Smooth muscle cell (in vitro differentiated cells): ENCODE measurements around the gene TOMM34. TPM values are rescaled to one million over a fixed set of nuclear protein-coding genes. Genes with fewer than 3 reads are reported as not detected.

ENCODE experiments used
- DNase-seq: peaks from one replicate; lab custom pipeline; 2025; ENCODE audit not compliant: unreplicated experiment; lab: John Stamatoyannopoulos, UW
- H2AFZ ChIP-seq: fragments of 200-600 bp; sonication (generic); 2 replicates; pipeline ENCODE4 v1.6.0; 2016; ENCODE audit warnings: antibody characterized with exemption, low read depth, mild to moderate bottlenecking
- H3F3A ChIP-seq: fragments of 200-600 bp; sonication (generic); 2 replicates; pipeline ENCODE4 v1.6.0; 2017; ENCODE audit warnings: antibody characterized with exemption, low read depth
- H3K27ac ChIP-seq: fragments of 200-600 bp; sonication (generic); 2 replicates; pipeline ENCODE4 v1.5.1; 2016; ENCODE audit warnings: low read depth, mild to moderate bottlenecking
- H3K27me3 ChIP-seq: fragments of 200-600 bp; sonication (generic); 2 replicates; pipeline ENCODE4 v1.6.1; 2016; ENCODE audit warnings: low read depth, mild to moderate bottlenecking
- H3K36me3 ChIP-seq: fragments of 200-600 bp; sonication (generic); 2 replicates; pipeline ENCODE4 v1.5.1; 2016; ENCODE audit warnings: low read depth
- H3K4me1 ChIP-seq: fragments of 200-600 bp; sonication (generic); 2 replicates; pipeline ENCODE4 v1.5.1; 2016; ENCODE audit warnings: low read depth
- H3K4me2 ChIP-seq: fragments of 200-600 bp; sonication (generic); 2 replicates; pipeline ENCODE4 v1.6.0; 2016; ENCODE audit warnings: mild to moderate bottlenecking
- H3K4me3 ChIP-seq: fragments of 200-600 bp; sonication (generic); 2 replicates; pipeline ENCODE4 v1.5.1; 2016; ENCODE audit warnings: mild to moderate bottlenecking
- H3K79me2 ChIP-seq: fragments of 200-600 bp; sonication (generic); 2 replicates; pipeline ENCODE4 v1.6.0; 2016; ENCODE audit warnings: low read depth, mild to moderate bottlenecking
- H3K9ac ChIP-seq: fragments of 200-600 bp; sonication (generic); 2 replicates; pipeline ENCODE4 v1.6.0; 2016; ENCODE audit warnings: low read depth
- H3K9me3 ChIP-seq: fragments of 200-600 bp; sonication (generic); replicated peaks from 2 replicates; pipeline ENCODE4 v1.5.1; 2016; ENCODE audit warnings: low read depth
- H4K20me1 ChIP-seq: fragments of 200-600 bp; sonication (generic); 2 replicates; pipeline ENCODE4 v1.6.0; 2016; ENCODE audit warnings: low read depth
- WGBS: methylation state at CpG from one replicate; pipeline ENCODE4 v1.1.7; 2016; ENCODE audit warnings: low lambda C conversion rate; 5-methylcytosine and 5-hydroxymethylcytosine counted together
- polyA plus RNA-seq: library from polyadenylated mRNA; unstranded; fragments of >200 nt; fragmentation: Nextera tagmentation; extraction: Ambion mirVana; gene quantifications from 2 replicates; pipeline ENCODE4 v1.2.1, GENCODE V29; 2016
- total RNA-seq: library from RNA; depleted of rRNA; stranded (reverse); fragments of >200 nt; gene quantifications from 2 replicates; pipeline ENCODE4 v1.2.3, GENCODE V29; 2014
- TF ChIP-seq, protein P1 (sequence below): fragments of 200-600 bp; sonication (generic); IDR thresholded peaks from 2 replicates; pipeline ENCODE4 v1.5.1; 2017; ENCODE audit warnings: borderline replicate concordance, mild to moderate bottlenecking, antibody characterized with exemption; ENCODE audit not compliant: insufficient read depth, poor library complexity, severe bottlenecking

Gene TOMM34
- total and polyA plus RNA-seq, 2 experiments from 2014 or later: 27.2 to 34.9 TPM

GRCh38 chr20:44959082-44959637 lies 1.0 kb downstream of the TOMM34 start:
- no peaks in the 10 kb centered on the region for H3K27me3 ChIP-seq
- H4K20me1 ChIP-seq: peaks cover 21% of the 10 kb centered on the region
- H3K4me2 ChIP-seq: peak overlapping the region; percentile 88
- H3K36me3 ChIP-seq: peaks cover 6% of the 10 kb centered on the region
- no peak overlapping the region for H2AFZ ChIP-seq
- H3K79me2 ChIP-seq: peaks cover 24% of the 10 kb centered on the region
- H3K4me3 ChIP-seq: peak overlapping the region; percentile 79
- DNase-seq: no peak
- H3K9me3 ChIP-seq: no peaks in the 10 kb centered on the region
- peak overlapping the region; percentile 83 for H3K9ac ChIP-seq
- 19% methylated on average over 8 of the region's 8 CpGs for WGBS
- peaks cover 6% of the 10 kb centered on the region for H3F3A ChIP-seq
- H3K27ac ChIP-seq: peak overlapping the region; percentile 92
- TF ChIP-seq, protein P1, sequence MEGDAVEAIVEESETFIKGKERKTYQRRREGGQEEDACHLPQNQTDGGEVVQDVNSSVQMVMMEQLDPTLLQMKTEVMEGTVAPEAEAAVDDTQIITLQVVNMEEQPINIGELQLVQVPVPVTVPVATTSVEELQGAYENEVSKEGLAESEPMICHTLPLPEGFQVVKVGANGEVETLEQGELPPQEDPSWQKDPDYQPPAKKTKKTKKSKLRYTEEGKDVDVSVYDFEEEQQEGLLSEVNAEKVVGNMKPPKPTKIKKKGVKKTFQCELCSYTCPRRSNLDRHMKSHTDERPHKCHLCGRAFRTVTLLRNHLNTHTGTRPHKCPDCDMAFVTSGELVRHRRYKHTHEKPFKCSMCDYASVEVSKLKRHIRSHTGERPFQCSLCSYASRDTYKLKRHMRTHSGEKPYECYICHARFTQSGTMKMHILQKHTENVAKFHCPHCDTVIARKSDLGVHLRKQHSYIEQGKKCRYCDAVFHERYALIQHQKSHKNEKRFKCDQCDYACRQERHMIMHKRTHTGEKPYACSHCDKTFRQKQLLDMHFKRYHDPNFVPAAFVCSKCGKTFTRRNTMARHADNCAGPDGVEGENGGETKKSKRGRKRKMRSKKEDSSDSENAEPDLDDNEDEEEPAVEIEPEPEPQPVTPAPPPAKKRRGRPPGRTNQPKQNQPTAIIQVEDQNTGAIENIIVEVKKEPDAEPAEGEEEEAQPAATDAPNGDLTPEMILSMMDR: no peak
- H3K4me1 ChIP-seq: peaks cover 26% of the 10 kb centered on the region

DNA sequence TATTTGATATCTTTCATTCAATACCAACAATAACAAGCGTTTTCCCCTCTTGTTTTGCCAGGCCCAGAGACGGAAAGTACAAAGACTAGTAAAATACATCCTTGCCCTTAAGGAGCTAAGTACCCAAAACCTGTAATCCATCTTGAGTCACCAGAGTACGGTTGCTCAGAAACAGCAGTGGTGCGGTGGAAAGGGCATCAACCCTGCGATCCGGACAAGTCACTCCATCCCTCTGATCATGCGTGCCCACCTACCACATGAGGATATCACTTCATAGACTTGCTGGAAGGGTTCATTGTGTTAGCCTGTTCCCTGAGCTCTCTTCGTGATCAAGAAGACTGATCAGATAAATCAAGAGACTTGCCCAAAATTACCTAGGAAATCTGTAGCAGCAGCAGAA lies 1.9 kb downstream of the TOMM34 start:
- peak overlapping the region; percentile 79 for H3K4me3 ChIP-seq
- H3K4me2 ChIP-seq: peak overlapping the region; percentile 88
- TF ChIP-seq, protein P1: no peak
- H3K4me1 ChIP-seq: peaks cover 26% of the 10 kb centered on the region
- H4K20me1 ChIP-seq: peaks cover 21% of the 10 kb centered on the region
- peaks cover 6% of the 10 kb centered on the region for H3F3A ChIP-seq
- WGBS: 88% methylated on average over 8 of the region's 8 CpGs
- no peak overlapping the region for H3K9ac ChIP-seq
- DNase-seq: no peak
- peak overlapping the region; percentile 92 for H3K27ac ChIP-seq
- peaks cover 24% of the 10 kb centered on the region for H3K79me2 ChIP-seq
- H3K9me3 ChIP-seq: no peaks in the 10 kb centered on the region
- H3K36me3 ChIP-seq: peaks cover 6% of the 10 kb centered on the region
- no peak overlapping the region for H2AFZ ChIP-seq
- no peaks in the 10 kb centered on the region for H3K27me3 ChIP-seq

DNA sequence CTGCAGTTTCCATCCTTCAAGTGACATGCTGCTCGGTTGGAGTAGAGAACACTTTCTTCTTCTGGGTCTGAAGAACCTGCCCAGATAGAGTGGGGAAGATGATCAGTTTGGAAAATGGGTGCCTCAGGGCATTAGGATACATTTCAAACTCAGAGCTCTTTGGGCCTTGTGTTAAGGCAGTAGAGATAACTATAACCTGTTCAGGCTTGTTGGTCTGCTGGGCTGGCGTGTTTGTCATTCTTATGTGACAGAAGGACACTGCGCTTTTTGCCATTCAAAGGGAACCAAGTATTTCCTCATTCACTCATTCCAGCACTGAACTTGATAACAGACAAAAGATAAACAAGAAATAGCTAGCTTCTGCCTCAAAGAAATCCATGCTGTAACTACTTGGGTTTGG lies 3.8 kb downstream of the TOMM34 start:
- H3K4me3 ChIP-seq: no peak overlapping the region
- no peak overlapping the region for H2AFZ ChIP-seq
- H4K20me1 ChIP-seq: peaks cover 21% of the 10 kb centered on the region
- H3K36me3 ChIP-seq: peaks cover 6% of the 10 kb centered on the region
- peaks cover 6% of the 10 kb centered on the region for H3F3A ChIP-seq
- peaks cover 24% of the 10 kb centered on the region for H3K4me1 ChIP-seq
- WGBS: 75% methylated on average over 3 of the region's 3 CpGs
- H3K4me2 ChIP-seq: no peak overlapping the region
- H3K27me3 ChIP-seq: no peaks in the 10 kb centered on the region
- H3K79me2 ChIP-seq: peaks cover 24% of the 10 kb centered on the region
- TF ChIP-seq, protein P1: no peak
- DNase-seq: no peak
- no peak overlapping the region for H3K27ac ChIP-seq
- no peak overlapping the region for H3K9ac ChIP-seq
- H3K9me3 ChIP-seq: no peaks in the 10 kb centered on the region

GRCh38 chr20:44955270-44955669 lies 4.9 kb downstream of the TOMM34 start:
- Histone ChIP-seq H3K79me2 (peaks cover 24% of the 10 kb centered on the region), H3K9ac (no peak overlapping the region)

More at GRCh38 chr20:44955270-44955669, 4.9 kb downstream of the TOMM34 start:
- peaks cover 8% of the 10 kb centered on the region for H3K36me3 ChIP-seq
- H4K20me1 ChIP-seq: peaks cover 21% of the 10 kb centered on the region
- no peak overlapping the region for H2AFZ ChIP-seq
- WGBS: 94% methylated on average over 4 of the region's 4 CpGs
- H3K4me3 ChIP-seq: no peak overlapping the region
- H3K4me1 ChIP-seq: peaks cover 14% of the 10 kb centered on the region
- no peak overlapping the region for H3K27ac ChIP-seq
- H3K4me2 ChIP-seq: no peak overlapping the region
- TF ChIP-seq, protein P1: no peak
- H3K27me3 ChIP-seq: no peaks in the 10 kb centered on the region
- DNase-seq: no peak
- H3K9me3 ChIP-seq: no peaks in the 10 kb centered on the region
- no peaks in the 10 kb centered on the region for H3F3A ChIP-seq
